ENCODE results near the gene TTC33.

GRCh38 chr5:40499518-40500273 is 256.1 kb downstream of the TTC33 start:
- TF ChIP-seq, protein P1, sequence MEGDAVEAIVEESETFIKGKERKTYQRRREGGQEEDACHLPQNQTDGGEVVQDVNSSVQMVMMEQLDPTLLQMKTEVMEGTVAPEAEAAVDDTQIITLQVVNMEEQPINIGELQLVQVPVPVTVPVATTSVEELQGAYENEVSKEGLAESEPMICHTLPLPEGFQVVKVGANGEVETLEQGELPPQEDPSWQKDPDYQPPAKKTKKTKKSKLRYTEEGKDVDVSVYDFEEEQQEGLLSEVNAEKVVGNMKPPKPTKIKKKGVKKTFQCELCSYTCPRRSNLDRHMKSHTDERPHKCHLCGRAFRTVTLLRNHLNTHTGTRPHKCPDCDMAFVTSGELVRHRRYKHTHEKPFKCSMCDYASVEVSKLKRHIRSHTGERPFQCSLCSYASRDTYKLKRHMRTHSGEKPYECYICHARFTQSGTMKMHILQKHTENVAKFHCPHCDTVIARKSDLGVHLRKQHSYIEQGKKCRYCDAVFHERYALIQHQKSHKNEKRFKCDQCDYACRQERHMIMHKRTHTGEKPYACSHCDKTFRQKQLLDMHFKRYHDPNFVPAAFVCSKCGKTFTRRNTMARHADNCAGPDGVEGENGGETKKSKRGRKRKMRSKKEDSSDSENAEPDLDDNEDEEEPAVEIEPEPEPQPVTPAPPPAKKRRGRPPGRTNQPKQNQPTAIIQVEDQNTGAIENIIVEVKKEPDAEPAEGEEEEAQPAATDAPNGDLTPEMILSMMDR (conservative IDR thresholded peaks at IDR 0.05): no peak
- no peak for TF ChIP-seq EZH2 (IDR thresholded peaks at IDR 0.05; ENCODE audit: low read depth)
